GM21447 (cell line): ENCODE results near the gene ANKRD1.
"Not testable (repeated sequence)": the region's sequence is repeated elsewhere in the genome, so short reads cannot be mapped to it uniquely, and the experiment has no call there.

Experiments
- ATAC-seq: cut with Tn5 transposase; IDR thresholded peaks from one replicate; pipeline ENCODE4 v1.9.1; 2021; ENCODE audit not compliant: unreplicated experiment

Gene ANKRD1

GRCh38 chr10:90912854-90913479, 7.9 kb downstream of the ANKRD1 start:
- no peak for ATAC-seq

- no peak for ATAC-seq
Observed at GRCh38 chr10:90912174-90912573, 8.7 kb downstream of the ANKRD1 start.

DNA sequence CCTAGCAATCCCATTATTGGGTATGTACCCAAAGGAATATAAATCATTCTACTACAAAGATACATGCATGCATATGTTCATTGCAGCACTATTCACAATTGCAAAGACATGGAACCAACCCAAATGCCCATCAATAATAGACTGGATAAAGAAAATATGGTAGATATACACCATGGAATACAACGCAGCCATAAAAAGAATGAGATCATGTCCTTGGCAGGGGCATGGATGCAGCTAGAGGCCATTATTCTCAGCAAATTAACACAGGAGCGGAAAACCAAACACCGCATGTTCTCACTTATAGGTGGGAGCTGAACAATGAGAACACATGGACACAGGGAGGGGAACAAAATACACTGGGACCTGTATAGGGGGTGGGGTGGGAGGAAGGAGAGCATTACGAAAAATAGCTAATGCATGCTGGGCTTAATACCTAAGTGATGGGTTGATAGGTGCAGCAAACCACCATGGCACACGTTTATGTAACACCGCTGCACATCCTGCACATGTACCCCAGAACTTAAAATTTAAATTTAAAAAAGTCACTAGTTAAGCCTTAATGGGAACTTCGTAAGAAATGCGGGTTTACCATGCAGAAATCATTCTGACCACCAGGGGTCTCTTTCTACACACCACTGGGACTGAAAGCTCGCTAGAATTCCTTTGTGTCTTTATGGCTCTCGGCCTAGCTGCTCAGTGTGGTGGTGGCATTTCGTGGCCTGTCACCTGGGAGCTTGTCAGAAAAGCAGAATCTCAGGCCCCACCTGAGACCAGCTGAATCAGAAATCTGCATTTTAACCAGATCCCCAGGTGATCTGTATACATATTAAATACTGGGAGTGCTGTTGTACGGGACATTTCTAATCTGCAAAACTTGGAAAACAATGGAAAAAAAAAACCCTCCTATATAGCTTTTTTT, 9.5 kb downstream of the ANKRD1 start:
- ATAC-seq: peak; percentile 90

DNA sequence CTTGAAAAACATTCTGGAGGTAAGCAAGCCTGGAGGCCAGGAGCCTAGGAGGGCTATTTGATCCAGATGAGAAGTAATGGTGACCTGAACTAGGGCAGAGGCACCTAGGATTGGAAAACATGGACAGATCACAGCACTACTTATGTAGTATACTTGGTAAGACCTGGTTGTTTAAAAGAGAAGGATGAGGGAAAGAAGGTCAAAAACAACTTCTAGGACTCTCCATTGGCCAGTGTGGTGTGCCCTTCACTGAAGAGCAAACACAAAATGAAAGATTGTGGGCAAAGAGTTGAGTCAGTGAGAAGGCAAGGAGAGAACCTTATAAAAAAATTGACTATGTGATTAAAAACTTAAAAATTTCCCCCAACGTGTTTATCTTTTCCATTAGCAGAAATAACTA, 14.3 kb downstream of the ANKRD1 start:
- ATAC-seq: no peak

DNA sequence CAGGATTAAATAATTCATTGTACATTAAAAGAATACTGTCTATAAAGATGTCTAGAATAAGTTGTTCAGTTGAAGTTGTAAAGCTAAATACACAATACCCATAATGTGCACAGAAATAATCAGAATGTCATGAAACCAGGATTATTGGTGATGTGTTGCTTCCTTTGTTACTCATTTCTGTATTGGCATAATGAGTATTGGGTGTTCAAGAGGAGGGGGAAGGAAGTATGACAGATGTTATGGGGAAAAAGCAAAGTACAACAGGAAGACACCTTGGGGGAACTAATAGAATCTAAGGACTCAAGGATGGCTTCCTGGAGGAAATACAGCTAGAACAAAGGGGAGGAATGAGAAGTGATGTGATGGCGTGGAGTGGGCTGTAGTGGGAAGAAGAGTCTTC, 15.0 kb downstream of the ANKRD1 start:
- ATAC-seq: no peak

GRCh38 chr10:90896916-90897315, 24.0 kb downstream of the ANKRD1 start:
- not testable (repeated sequence) for ATAC-seq

DNA sequence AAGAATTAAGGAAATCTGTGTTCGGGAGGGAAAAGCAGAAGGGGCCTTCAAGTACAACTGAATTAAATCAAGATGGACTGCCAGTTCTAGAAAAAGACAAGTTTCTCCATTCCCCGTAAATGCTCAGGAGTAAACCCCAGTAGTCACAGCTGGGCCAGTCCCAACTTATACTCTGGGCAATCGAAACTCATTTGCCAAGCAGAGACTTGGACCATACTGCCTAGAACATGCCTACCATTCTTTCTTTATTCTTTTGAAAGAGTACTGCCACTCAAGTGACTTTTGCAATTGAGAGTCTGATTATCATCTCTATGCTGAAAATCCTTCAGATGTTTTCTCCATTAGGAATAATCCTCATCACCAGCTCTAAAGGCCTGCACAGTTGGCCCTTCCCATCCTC, 27.7 kb downstream of the ANKRD1 start:
- ATAC-seq: no peak

DNA sequence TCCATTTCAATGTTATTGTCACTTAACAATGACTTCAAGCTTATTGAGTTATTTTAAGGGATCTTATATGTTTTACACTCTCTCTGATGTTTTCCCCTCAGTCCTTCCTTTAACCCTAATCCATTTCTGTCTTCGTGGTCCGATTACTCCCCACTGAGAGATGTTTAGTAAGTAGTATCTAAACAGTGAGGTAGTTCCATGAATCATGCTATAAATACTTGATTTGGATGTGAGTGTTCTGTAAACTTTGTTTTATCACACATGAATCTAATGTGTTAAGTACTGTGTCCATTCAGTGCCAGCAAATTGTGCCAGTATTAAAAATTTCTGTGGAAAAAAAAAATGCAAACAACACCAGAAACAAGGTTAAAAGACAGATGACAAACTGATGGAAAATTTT, 30.5 kb downstream of the ANKRD1 start:
- ATAC-seq: no peak

- ATAC-seq: no peak
Observed at GRCh38 chr10:90889636-90890035, 31.3 kb downstream of the ANKRD1 start.

DNA sequence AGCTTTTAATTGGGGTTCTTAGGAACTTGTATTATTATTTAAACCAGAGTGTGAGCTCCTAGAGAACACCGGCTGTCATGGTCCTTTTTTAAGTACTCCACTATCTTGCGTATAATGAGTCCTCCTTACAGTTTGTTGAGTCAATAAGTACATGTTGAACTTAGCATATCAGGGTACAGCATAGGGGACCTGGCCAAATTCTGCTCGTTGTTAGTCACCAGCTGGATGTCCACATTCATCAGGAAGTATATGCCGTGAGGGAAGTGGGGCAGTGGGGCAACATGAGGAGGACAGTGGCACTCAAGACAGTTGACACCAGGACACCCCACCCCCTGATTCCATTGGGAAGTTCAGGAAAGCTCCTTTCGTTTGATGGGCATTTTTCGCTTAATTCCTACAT, 32.5 kb downstream of the ANKRD1 start:
- no peak for ATAC-seq

DNA sequence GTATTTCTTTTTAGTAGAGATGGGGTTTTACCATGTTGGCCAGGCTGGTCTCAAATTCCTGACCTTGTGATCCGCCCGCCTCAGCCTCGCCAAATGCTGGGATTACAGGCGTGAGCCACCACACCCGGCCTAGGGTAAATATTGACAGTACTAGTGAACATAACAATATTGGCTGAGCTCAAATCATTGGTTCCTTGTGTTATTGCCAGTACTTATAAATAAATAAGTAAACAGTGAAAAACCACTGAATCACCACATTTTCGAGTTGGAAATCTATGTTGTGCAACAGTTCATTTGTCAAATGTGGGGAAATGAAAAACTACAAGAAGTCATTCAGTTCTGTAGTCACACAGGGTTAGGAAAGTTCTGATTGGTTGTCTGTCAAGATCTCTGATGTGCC, 33.3 kb downstream of the ANKRD1 start:
- ATAC-seq: no peak

DNA sequence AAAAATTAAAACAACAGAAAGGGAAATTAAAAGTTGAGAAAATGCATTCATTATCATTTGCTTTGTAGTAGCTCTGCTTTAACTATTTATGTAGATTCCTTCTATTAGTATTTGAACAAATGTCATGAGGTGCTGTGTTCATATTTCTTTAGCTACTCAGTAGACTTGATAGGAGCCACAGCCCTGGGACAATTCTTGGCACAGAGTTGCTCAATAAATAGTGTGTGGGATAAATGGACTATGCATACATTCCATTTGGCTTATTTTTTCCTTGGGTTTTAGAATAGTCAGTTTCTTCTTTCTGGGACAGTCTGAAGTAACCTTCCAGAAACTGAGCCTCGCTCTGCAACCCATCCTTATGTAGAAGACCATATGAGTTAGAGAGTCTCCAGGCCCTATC, 35.7 kb downstream of the ANKRD1 start:
- ATAC-seq: no peak

- no peak for ATAC-seq
Observed at GRCh38 chr10:90884431-90884830, 36.5 kb downstream of the ANKRD1 start.

DNA sequence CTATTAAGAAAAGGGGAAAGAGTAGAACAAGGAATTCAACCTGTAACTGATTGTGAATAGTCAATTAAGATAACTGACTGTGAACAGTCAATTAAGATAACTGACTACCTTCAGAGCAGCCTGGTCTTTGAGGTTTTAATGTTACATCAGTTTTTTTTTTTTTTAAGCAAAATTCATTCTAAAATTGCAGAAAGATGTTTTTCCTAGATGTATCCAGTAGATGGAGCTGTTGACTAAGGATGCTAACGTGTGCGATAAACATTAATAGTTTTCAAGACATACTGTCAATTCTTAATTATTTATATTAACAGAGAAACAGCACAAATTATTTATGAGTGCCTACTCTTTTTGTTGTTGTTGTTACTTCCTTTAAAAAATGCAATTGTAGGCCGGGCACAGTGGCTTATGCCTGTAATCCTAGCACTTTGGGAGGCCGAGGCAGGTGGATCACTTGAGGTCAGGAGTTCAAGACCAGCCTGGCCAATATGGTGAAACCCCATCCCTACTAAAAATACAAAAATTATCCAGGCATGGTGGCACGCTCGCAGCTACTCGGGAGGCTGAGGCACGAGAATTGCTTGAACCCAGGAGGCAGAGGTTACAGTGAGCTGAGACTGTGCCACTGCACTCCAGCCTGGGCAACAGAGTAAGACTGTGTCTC, 40.7 kb downstream of the ANKRD1 start:
- not testable (repeated sequence) for ATAC-seq

- ATAC-seq: no peak
Observed at GRCh38 chr10:90879062-90879461, 41.8 kb downstream of the ANKRD1 start.

DNA sequence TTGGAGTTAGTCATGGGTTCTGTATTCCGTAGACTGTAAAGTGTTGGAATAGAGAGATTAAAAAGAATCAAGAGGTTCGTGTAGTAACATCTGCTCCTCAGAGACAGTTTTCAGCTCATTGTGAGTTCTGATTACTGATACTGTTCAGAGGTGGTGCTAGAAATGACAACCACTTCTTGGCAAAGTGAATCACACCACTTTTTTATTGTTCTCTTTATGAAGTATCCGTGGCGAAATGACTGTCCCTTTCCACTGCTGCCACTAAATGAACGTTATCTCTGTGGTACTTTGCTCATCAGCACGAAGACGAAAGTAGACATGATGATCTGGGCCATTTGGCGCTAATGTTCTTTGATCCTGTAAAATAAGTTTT, 48.3 kb downstream of the ANKRD1 start:
- no peak for ATAC-seq

GRCh38 chr10:90871766-90872647, 48.9 kb downstream of the ANKRD1 start, which contains the start of gene RPP30:
RPP30 (plus strand) TSS chr10:90871974; CDS start chr10:90871987, 13 bp downstream.
- peak; percentile 98 for ATAC-seq

DNA sequence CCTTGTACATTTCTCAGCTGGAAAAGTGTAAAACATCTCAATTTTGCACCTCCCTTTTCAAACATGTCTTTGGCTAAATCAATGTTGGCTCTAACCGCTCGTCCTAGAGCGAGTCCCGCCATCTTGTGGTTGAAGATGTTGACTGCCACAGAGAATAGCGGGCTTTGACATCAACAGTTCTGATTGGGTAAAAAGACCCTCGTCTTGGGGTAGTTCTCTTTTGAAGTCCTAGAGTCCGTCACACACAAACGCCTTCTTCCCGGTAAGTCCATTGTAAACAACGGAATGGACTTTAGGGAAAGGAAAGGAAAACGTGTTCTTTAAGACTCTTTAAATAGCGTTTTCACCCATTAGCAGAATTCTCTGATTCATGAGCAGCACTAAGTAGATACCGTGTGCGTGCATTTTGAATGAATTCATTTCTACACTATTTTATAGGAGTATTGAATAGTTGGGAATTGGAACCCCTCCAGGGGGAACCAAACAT, 49.6 kb downstream of the ANKRD1 start:
- peak; percentile 53 for ATAC-seq

DNA sequence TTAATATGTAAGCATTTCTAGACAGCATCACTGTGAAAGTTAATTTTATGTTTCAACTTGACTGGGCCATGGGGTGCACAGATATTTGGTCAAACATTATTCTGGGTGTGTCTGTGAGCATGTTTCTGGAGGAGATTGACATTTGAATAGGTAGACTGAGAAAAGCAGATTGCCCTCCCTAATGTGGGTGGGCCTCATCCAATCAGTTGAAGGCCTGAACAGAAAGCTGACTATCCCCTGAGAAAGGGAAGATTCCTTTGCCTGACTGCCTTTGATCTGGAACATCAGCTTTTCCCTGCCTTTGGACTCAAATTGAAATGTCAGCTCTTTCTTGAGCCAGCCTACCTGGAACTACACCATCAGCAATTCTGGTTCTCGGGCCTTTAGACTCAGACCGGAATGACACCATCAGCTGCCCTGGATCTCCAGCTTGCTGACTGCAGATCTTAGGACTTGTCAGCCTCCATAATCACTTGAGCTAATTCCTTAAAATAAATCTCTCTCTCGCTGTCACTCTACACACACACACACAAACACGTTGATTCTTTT, 54.8 kb downstream of the ANKRD1 start:
- ATAC-seq: no peak

GRCh38 chr10:90865401-90865800, 55.5 kb downstream of the ANKRD1 start:
- ATAC-seq: no peak
